Measurements from ENCODE around the gene MRGPRD. TPM values are rescaled to one million over a fixed set of nuclear protein-coding genes. Genes with fewer than 3 reads are reported as not detected.

The MRGPRD gene
- total RNA-seq, 1 donor: not detected

- Histone ChIP-seq H4K20me1 (ENCODE audit: insufficient read depth, low read length) (no peaks in the 10 kb centered on the region), H3K4me3 (ENCODE audit: insufficient read depth, low read length) (no peak overlapping the region), H3K4me2 (ENCODE audit: insufficient read depth, low read length) (no peak overlapping the region), H3K79me2 (ENCODE audit: insufficient read depth, low read length) (no peaks in the 10 kb centered on the region), H3K27me3 (ENCODE audit: insufficient read depth, low read length) (no peaks in the 10 kb centered on the region), H3K4me1 (ENCODE audit: insufficient read depth, low read length) (peaks cover 26% of the 10 kb centered on the region), H3K9me3 (ENCODE audit: low read depth, low read length) (no peaks in the 10 kb centered on the region), H3K27ac (ENCODE audit: low read depth, low read length) (no peak overlapping the region), H3K36me3 (ENCODE audit: insufficient read depth, low read length) (peaks cover 3% of the 10 kb centered on the region), H2AFZ (ENCODE audit: low read length) (no peak overlapping the region)
- TF ChIP-seq, protein P1, sequence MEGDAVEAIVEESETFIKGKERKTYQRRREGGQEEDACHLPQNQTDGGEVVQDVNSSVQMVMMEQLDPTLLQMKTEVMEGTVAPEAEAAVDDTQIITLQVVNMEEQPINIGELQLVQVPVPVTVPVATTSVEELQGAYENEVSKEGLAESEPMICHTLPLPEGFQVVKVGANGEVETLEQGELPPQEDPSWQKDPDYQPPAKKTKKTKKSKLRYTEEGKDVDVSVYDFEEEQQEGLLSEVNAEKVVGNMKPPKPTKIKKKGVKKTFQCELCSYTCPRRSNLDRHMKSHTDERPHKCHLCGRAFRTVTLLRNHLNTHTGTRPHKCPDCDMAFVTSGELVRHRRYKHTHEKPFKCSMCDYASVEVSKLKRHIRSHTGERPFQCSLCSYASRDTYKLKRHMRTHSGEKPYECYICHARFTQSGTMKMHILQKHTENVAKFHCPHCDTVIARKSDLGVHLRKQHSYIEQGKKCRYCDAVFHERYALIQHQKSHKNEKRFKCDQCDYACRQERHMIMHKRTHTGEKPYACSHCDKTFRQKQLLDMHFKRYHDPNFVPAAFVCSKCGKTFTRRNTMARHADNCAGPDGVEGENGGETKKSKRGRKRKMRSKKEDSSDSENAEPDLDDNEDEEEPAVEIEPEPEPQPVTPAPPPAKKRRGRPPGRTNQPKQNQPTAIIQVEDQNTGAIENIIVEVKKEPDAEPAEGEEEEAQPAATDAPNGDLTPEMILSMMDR (IDR thresholded peaks at IDR 0.05; ENCODE audit: extremely low read depth, low read depth, low read length): no peak
- peak; percentile 70 for DNase-seq (ENCODE audit: insufficient read length, low spot score, missing footprints)
Measured at GRCh38 chr11:69002570-69003231, 21.9 kb upstream of the MRGPRD start.

DNA sequence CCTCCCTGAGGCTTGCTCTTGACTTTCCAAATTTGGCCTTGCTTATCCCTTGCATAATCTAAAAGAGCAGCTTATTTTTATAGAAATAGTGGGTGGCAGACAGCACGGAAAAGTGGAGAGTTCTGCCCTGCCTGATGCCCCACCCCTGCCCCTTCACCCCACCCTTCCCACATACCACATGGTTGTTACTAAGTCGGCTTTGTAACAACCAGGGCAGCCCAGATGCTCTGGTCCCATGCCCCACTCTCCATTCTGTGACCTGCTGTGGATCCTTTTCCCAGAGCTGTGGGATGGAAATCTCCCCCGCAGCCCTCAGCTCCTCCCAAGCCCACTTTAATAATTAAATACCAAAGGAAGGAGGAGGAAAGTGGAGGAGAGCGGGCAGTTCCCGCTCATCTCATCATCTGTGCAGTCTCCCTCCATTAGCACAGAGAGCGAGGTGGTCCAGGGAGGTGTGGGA is 21.4 kb upstream of the MRGPRD start:
- TF ChIP-seq, protein P1 (IDR thresholded peaks at IDR 0.05; ENCODE audit: extremely low read depth, low read depth, low read length): no peak
- H3K36me3 ChIP-seq (ENCODE audit: insufficient read depth, low read length): peaks cover 3% of the 10 kb centered on the region
- no peak overlapping the region for H3K27ac ChIP-seq (ENCODE audit: low read depth, low read length)
- H4K20me1 ChIP-seq (ENCODE audit: insufficient read depth, low read length): no peaks in the 10 kb centered on the region
- H3K9me3 ChIP-seq (ENCODE audit: low read depth, low read length): no peaks in the 10 kb centered on the region
- no peak overlapping the region for H2AFZ ChIP-seq (ENCODE audit: low read length)
- peak; percentile 93 for DNase-seq (ENCODE audit: insufficient read length, low spot score, missing footprints)
- no peak overlapping the region for H3K4me3 ChIP-seq (ENCODE audit: insufficient read depth, low read length)
- peaks cover 23% of the 10 kb centered on the region for H3K4me1 ChIP-seq (ENCODE audit: insufficient read depth, low read length)
- H3K4me2 ChIP-seq (ENCODE audit: insufficient read depth, low read length): no peak overlapping the region
- no peaks in the 10 kb centered on the region for H3K79me2 ChIP-seq (ENCODE audit: insufficient read depth, low read length)
- H3K27me3 ChIP-seq (ENCODE audit: insufficient read depth, low read length): no peaks in the 10 kb centered on the region

DNA sequence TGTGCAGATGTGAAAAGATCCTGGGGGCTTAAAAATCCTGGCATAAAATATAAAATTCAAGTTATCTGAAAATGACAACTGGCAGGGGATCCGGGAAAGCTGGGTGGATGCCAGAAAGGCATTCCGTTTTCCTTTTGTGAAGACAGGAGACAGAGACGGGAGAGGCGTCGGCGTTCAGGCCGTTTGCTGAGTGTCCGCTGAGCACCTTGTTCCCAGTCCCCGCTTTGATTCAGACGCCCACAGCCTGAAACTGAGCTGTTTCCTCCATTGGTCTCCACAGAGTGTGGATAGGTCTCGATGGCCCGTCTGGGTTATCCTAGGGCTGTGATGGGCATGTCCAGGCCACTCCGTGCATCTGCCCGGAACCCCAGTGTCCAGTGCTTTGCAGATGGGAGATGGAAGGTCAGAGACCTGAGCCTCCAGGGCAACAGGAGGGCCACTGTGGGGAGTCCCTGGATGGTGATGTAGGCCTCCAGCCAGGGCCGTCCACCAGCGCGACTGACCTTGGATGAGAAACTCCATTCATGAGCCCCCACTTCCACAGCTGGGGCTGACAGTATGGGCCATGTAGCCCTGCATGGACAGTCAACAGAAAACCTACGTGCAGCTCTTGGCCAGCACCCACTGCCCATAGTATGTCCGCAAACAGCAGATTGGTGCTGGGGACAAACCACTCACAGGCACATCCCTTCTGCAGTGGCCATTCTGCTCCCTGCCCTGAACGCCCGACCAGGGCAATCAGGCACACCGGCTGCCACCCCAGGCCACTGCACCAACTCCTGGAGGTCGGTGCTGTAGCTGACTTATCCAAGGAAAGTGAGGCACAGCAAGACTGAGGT is 20.7 kb upstream of the MRGPRD start:
- H3K27me3 ChIP-seq (ENCODE audit: insufficient read depth, low read length): no peaks in the 10 kb centered on the region
- DNase-seq (ENCODE audit: insufficient read length, low spot score, missing footprints): peak; percentile 41
- peaks cover 23% of the 10 kb centered on the region for H3K4me1 ChIP-seq (ENCODE audit: insufficient read depth, low read length)
- TF ChIP-seq, protein P1 (IDR thresholded peaks at IDR 0.05; ENCODE audit: extremely low read depth, low read depth, low read length): no peak
- peak overlapping the region; percentile 79 for H3K27ac ChIP-seq (ENCODE audit: low read depth, low read length)
- H3K36me3 ChIP-seq (ENCODE audit: insufficient read depth, low read length): peaks cover 3% of the 10 kb centered on the region
- H3K4me3 ChIP-seq (ENCODE audit: insufficient read depth, low read length): no peak overlapping the region
- peak overlapping the region; percentile 25 for H3K4me2 ChIP-seq (ENCODE audit: insufficient read depth, low read length)
- H4K20me1 ChIP-seq (ENCODE audit: insufficient read depth, low read length): no peaks in the 10 kb centered on the region
- H3K9me3 ChIP-seq (ENCODE audit: low read depth, low read length): no peaks in the 10 kb centered on the region
- no peaks in the 10 kb centered on the region for H3K79me2 ChIP-seq (ENCODE audit: insufficient read depth, low read length)
- H2AFZ ChIP-seq (ENCODE audit: low read length): no peak overlapping the region

GRCh38 chr11:69000831-69001242 is 20.1 kb upstream of the MRGPRD start:
- H3K36me3 ChIP-seq (ENCODE audit: insufficient read depth, low read length): peaks cover 3% of the 10 kb centered on the region
- peak; percentile 99 for DNase-seq (ENCODE audit: insufficient read length, low spot score, missing footprints)
- no peaks in the 10 kb centered on the region for H3K79me2 ChIP-seq (ENCODE audit: insufficient read depth, low read length)
- no peak overlapping the region for H3K4me3 ChIP-seq (ENCODE audit: insufficient read depth, low read length)
- H4K20me1 ChIP-seq (ENCODE audit: insufficient read depth, low read length): no peaks in the 10 kb centered on the region
- H3K4me1 ChIP-seq (ENCODE audit: insufficient read depth, low read length): peaks cover 23% of the 10 kb centered on the region
- TF ChIP-seq, protein P1 (IDR thresholded peaks at IDR 0.05; ENCODE audit: extremely low read depth, low read depth, low read length): peak; percentile 70
- H3K4me2 ChIP-seq (ENCODE audit: insufficient read depth, low read length): peak overlapping the region; percentile 25
- H3K27me3 ChIP-seq (ENCODE audit: insufficient read depth, low read length): no peaks in the 10 kb centered on the region
- no peaks in the 10 kb centered on the region for H3K9me3 ChIP-seq (ENCODE audit: low read depth, low read length)
- H2AFZ ChIP-seq (ENCODE audit: low read length): no peak overlapping the region
- peak overlapping the region; percentile 79 for H3K27ac ChIP-seq (ENCODE audit: low read depth, low read length)
